ENCODE data around the gene ARMC7. TPM values are rescaled to one million over a fixed set of nuclear protein-coding genes. Genes with fewer than 3 reads are reported as not detected.

Gene ARMC7
- total RNA-seq, 4 donors from 2014 or later: 8.2 to 41.1 (median 21.4) TPM

DNA sequence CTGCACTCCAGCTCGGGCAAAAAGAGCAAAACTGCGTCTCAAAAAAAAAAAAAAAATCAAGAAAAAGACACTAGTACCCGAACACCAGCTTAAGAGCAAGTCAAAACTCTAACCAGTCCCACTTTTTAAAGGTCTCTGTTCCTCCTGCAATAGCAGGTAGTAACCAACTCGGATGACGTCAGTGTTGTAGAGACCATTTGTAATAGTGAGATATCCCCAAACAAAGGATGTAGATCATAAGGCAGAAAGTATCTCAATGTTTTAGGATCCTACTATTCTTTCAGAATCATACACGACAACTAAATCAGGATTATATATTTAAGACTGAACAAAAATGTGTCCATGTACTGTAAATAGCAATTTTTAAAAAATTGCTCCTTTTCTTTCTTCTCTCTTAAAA is 42.2 kb downstream of the ARMC7 start:
- Histone ChIP-seq H3K4me3 (no peak overlapping the region), H3K36me3 (peaks cover 0 to 4% (median 0%) of the 10 kb centered on the region in 4 donors), H3K27me3 (no peaks in the 10 kb centered on the region), H3K9me3 (no peaks in the 10 kb centered on the region), H3K27ac (no peak overlapping the region), H3K4me1 (peaks cover 11 to 42% (median 31%) of the 10 kb centered on the region in 4 donors)
- no peak for DNase-seq
- TF ChIP-seq POLR2AphosphoS5 (IDR thresholded peaks at IDR 0.05) (no peak), EP300 (IDR thresholded peaks at IDR 0.05; ENCODE audit: low read depth) (no peak), POLR2A (IDR thresholded peaks at IDR 0.05) (no peak), CTCF (IDR thresholded peaks at IDR 0.05) (no peak)
- in situ Hi-C loops (cut with MboI; ENCODE audit: low pct_ligation_motif_present in 1 of 4, low pct_unique_long_range_greater_than_20kb in 1 of 4, low sequenced_read_pairs in 3 of 4) (no loop called here), intact Hi-C loops (cut with DNase I; ENCODE audit: low total_unique reads) (no loop called here)
- 77 to 78% methylated on average over 5 to 6 of the region's 6 CpGs for WGBS, 2 donors (ENCODE audit: low coverage in 1 of 2)

DNA sequence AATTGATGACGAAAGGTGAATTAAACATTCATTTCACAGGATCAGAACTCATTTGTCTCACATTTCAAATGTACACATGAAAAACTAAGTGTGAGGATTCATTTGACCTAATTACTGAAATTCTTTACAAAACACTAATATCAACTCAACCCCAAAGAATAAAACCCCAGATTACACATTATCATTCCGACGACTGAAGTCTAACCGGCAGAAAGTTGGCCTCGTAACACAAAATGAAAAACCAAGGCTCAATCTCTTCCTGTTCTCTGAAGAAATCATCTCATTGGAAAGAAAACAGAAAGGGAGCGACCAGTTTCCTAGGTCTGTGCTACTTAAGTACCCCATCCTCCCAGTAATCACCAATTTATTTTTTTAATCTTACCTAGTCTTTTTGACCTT is 42.8 kb downstream of the ARMC7 start:
- no peak for TF ChIP-seq POLR2AphosphoS5 (IDR thresholded peaks at IDR 0.05)
- TF ChIP-seq POLR2A (IDR thresholded peaks at IDR 0.05): no peak
- no peak for TF ChIP-seq CTCF (IDR thresholded peaks at IDR 0.05)
- TF ChIP-seq EP300 (IDR thresholded peaks at IDR 0.05; ENCODE audit: low read depth): no peak
- H3K4me1 ChIP-seq: peaks cover 9 to 39% (median 30%) of the 10 kb centered on the region in 4 donors
- peak overlapping the region in 1 of 4 donors; percentile 84 for H3K4me3 ChIP-seq
- no peak for DNase-seq
- intact Hi-C loops (cut with DNase I; ENCODE audit: low total_unique reads) (no loop called here), in situ Hi-C loops (cut with MboI; ENCODE audit: low pct_ligation_motif_present in 1 of 4, low pct_unique_long_range_greater_than_20kb in 1 of 4, low sequenced_read_pairs in 3 of 4) (no loop called here)
- H3K27ac ChIP-seq: no peak overlapping the region
- WGBS, 2 donors (ENCODE audit: low coverage in 1 of 2): 77 to 86% methylated on average over 6 of the region's 6 CpGs
- H3K27me3 ChIP-seq: no peaks in the 10 kb centered on the region
- H3K9me3 ChIP-seq: no peaks in the 10 kb centered on the region
- no peaks in the 10 kb centered on the region for H3K36me3 ChIP-seq

DNA sequence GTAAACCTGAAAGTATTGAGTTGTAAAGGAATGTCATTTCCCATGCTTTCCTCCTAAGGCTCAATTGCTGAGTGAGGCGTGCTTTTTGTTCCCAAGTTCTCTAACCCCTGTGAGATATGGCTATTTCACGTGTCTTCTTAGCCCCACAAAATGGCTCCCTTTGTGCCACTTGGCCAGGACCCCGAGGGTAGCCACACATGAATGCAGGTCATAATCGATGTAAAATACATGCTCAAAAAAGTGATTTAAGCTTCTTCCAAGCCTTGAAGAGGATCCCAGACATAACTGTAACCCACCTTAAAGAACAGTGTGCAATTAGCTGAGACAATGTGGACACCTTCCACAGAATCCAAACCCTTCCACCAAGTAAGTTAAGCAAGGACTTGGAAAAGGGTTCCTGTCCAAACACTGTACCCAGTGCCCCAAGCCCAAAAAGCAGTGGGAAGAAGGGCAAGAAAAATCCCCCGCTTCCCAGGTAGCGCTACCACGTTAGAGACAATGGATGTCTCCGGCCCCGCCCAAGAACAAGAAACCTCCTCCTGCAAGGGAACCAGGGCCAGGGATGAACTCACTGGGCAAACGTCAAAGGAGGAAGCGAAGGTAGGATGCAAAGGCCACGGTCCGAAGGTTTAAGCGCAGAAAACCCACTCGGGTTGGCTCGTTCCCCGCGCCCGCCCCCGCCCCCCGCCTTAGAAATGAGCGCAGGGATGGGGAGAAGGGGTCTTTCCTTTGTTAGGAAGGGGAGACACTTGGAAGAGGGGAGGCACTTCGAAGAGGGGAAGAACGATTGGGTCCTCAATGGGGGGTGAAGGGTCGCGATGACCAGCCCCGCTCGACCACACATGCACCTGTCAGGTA is 43.4 kb downstream of the ARMC7 start:
- peak; percentile 76 for DNase-seq
- Histone ChIP-seq H3K27ac (peak overlapping the region; percentile 89 to 91 (median 90)), H3K4me3 (peak overlapping the region; percentile 84 to 97 (median 91)), H3K27me3 (no peaks in the 10 kb centered on the region), H3K4me1 (peaks cover 7 to 33% (median 27%) of the 10 kb centered on the region in 4 donors), H3K36me3 (no peaks in the 10 kb centered on the region), H3K9me3 (no peaks in the 10 kb centered on the region)
- 7 to 20% methylated on average over 2 to 28 of the region's 28 CpGs for WGBS, 2 donors (ENCODE audit: low coverage in 1 of 2)
- TF ChIP-seq POLR2AphosphoS5 (IDR thresholded peaks at IDR 0.05) (peak; percentile 42 to 72 (median 70)), POLR2A (IDR thresholded peaks at IDR 0.05) (peak; percentile 54), CTCF (IDR thresholded peaks at IDR 0.05) (no peak)
- in situ Hi-C loops (cut with MboI; ENCODE audit: low pct_ligation_motif_present in 1 of 4, low pct_unique_long_range_greater_than_20kb in 1 of 4, low sequenced_read_pairs in 3 of 4): no loop called here
- intact Hi-C loops (cut with DNase I; ENCODE audit: low total_unique reads): no loop called here

GRCh38 chr17:75153780-75154194 is 44.0 kb downstream of the ARMC7 start:
- Histone ChIP-seq H3K27ac (peak overlapping the region; percentile 89 to 91 (median 90)), H3K9me3 (no peaks in the 10 kb centered on the region), H3K36me3 (no peaks in the 10 kb centered on the region), H3K4me3 (peak overlapping the region; percentile 84 to 97 (median 91)), H3K27me3 (no peaks in the 10 kb centered on the region), H3K4me1 (peaks cover 7 to 26% (median 22%) of the 10 kb centered on the region in 4 donors)
- in situ Hi-C loops (cut with MboI; ENCODE audit: low pct_ligation_motif_present in 1 of 4, low pct_unique_long_range_greater_than_20kb in 1 of 4, low sequenced_read_pairs in 3 of 4): no loop called here
- no peak for TF ChIP-seq POLR2AphosphoS5 (IDR thresholded peaks at IDR 0.05)
- TF ChIP-seq POLR2A (IDR thresholded peaks at IDR 0.05): no peak
- no peak for TF ChIP-seq EP300 (IDR thresholded peaks at IDR 0.05; ENCODE audit: low read depth)
- TF ChIP-seq CTCF (IDR thresholded peaks at IDR 0.05): no peak
- intact Hi-C loops (cut with DNase I; ENCODE audit: low total_unique reads): no loop called here
- peak; percentile 32 for DNase-seq
- WGBS, 2 donors (ENCODE audit: low coverage in 1 of 2): 1% methylated on average over 29 of the region's 35 CpGs; no CpG with 5 or more reads in 1 of the 2 donors
